B cell (primary cell): Measurements from ENCODE around the gene ACY1. TPM values are rescaled to one million over a fixed set of nuclear protein-coding genes. Genes with fewer than 3 reads are reported as not detected.

Experiments used
- ATAC-seq: fragments of 200-7000 bp; cut with Tn5 transposase; one replicate; pipeline ENCODE4 v1.10.0; 2021; ENCODE audit warnings: low read depth, mild to moderate bottlenecking, moderate number of reproducible peaks, moderate library complexity
- CTCF ChIA-PET: fragments of 350-600 bp; sonication (Branson Sonifier 250); formaldehyde crosslinking; loops from one replicate; lab custom pipeline; 2021; ENCODE audit warnings: antibody characterized with exemption, inconsistent platforms; lab: Charles Lee
- POLR2A ChIA-PET: fragments of 350-600 bp; sonication (Branson Sonifier 250); formaldehyde crosslinking; loops from one replicate; lab custom pipeline; 2021; ENCODE audit warnings: antibody characterized with exemption; lab: Charles Lee
- DNase-seq: peaks from one replicate; pipeline ENCODE4 v3.0.0; 2013
- H2AFZ ChIP-seq: 2 replicates; pipeline ENCODE4 v1.6.1; 2012; ENCODE audit warnings: mild to moderate bottlenecking, low read depth, low read length; ENCODE audit not compliant: insufficient read depth, poor library complexity, severe bottlenecking
- H3K27ac ChIP-seq, 2 donors: 1 replicate in 1 of 2; 2 replicates in 1 of 2; pipeline ENCODE4 v1.5.1; 2012 to 2013; ENCODE audit warnings: low read length in 2 of 2, mild to moderate bottlenecking in 2 of 2, moderate library complexity in 1 of 2
- H3K27me3 ChIP-seq, 4 experiments: fragments of 200-600 bp in 1 of 4; sonication (generic) in 1 of 4; replicated peaks in 1 of 4; 1 replicate in 2 of 4; 2 replicates in 2 of 4; pipeline versions ENCODE4 v1.6.1 to v1.7.0; 2013 to 2016; ENCODE audit warnings: low read length in 3 of 4, mild to moderate bottlenecking in 2 of 4, mixed read lengths in 1 of 4, moderate library complexity in 1 of 4; ENCODE audit not compliant: insufficient read depth in 4 of 4, control insufficient read depth in 3 of 4; ENCODE audit errors: control extremely low read depth in 1 of 4
- H3K36me3 ChIP-seq, 2 experiments: replicated peaks in 1 of 2; 1 replicate in 1 of 2; 2 replicates in 1 of 2; pipeline versions ENCODE4 v1.6.1 to v1.7.1; 2013; ENCODE audit warnings: low read length in 1 of 2; ENCODE audit not compliant: insufficient read depth in 2 of 2, control insufficient read depth in 1 of 2; ENCODE audit errors: control extremely low read depth in 1 of 2, extremely low read depth in 1 of 2
- H3K4me1 ChIP-seq, 2 donors: fragments of 200-600 bp in 1 of 2; sonication (generic) in 1 of 2; 1 replicate in 1 of 2; 2 replicates in 1 of 2; pipeline versions ENCODE4 v1.5.1 to v1.6.1; 2013 to 2017; ENCODE audit warnings: low read length in 2 of 2; ENCODE audit not compliant: control insufficient read depth in 2 of 2, insufficient read depth in 2 of 2
- H3K4me2 ChIP-seq: replicated peaks from 2 replicates; pipeline ENCODE3; 2012; ENCODE audit warnings: mild to moderate bottlenecking, low read depth, low read length; ENCODE audit not compliant: poor library complexity, severe bottlenecking
- H3K4me3 ChIP-seq, 5 experiments: fragments of 200-600 bp in 1 of 5; sonication (generic) in 1 of 5; 1 replicate in 3 of 5; 2 replicates in 2 of 5; pipeline versions ENCODE4 v1.5.1 to v1.7.0; 2011 to 2016; ENCODE audit warnings: low read length in 4 of 5, mild to moderate bottlenecking in 4 of 5, low read depth in 2 of 5, control low read depth in 1 of 5, moderate library complexity in 1 of 5; ENCODE audit not compliant: insufficient read depth in 1 of 5; ENCODE audit errors: control extremely low read depth in 1 of 5, extremely low read depth in 1 of 5
- H3K79me2 ChIP-seq: fragments of 200-600 bp; sonication (generic); one replicate; pipeline ENCODE4 v1.6.0; 2016; ENCODE audit warnings: low read length; ENCODE audit not compliant: control insufficient read depth, insufficient read depth
- H3K9ac ChIP-seq: fragments of 200-600 bp; sonication (generic); 2 replicates; pipeline ENCODE4 v1.6.1; 2017; ENCODE audit warnings: mild to moderate bottlenecking, low read length, moderate library complexity
- H3K9me3 ChIP-seq, 3 donors: one replicate each; pipeline versions ENCODE4 v1.6.1 to v1.7.1; 2013; ENCODE audit warnings: low read length in 2 of 3; ENCODE audit not compliant: control insufficient read depth in 2 of 3, insufficient read depth in 1 of 3; ENCODE audit errors: control extremely low read depth in 1 of 3
- H4K20me1 ChIP-seq: 2 replicates; pipeline ENCODE4 v1.6.0; 2012; ENCODE audit warnings: mild to moderate bottlenecking, low read length; ENCODE audit not compliant: insufficient read depth, control insufficient read depth, poor library complexity, severe bottlenecking
- H3K27ac Mint-ChIP-seq: one replicate; pipeline ENCODE4 v1.8.0; 2021; ENCODE audit warnings: mixed read lengths
- H3K27me3 Mint-ChIP-seq: one replicate; pipeline ENCODE4 v1.8.0; 2021; ENCODE audit warnings: mixed read lengths
- H3K4me1 Mint-ChIP-seq: one replicate; pipeline ENCODE4 v1.8.0; 2021; ENCODE audit warnings: mixed read lengths
- H3K4me3 Mint-ChIP-seq: one replicate; pipeline ENCODE4 v1.8.0; 2021; ENCODE audit warnings: mixed read lengths
- H3K9me3 Mint-ChIP-seq: one replicate; pipeline ENCODE4 v1.8.0; 2022; ENCODE audit warnings: mixed read lengths; ENCODE audit not compliant: insufficient read depth
- EZH2 ChIP-seq: IDR thresholded peaks from 2 replicates; pipeline ENCODE4 v1.6.1; 2012; ENCODE audit warnings: borderline replicate concordance, low read depth, mild to moderate bottlenecking, moderate library complexity, low read length; ENCODE audit not compliant: insufficient read depth, poor library complexity, severe bottlenecking
- WGBS: methylation state at CpG from one replicate; pipeline ENCODE4 v1.1.5; 2013; ENCODE audit warnings: missing lambda C conversion rate; ENCODE audit not compliant: insufficient coverage; 5-methylcytosine and 5-hydroxymethylcytosine counted together
- intact Hi-C: fragments of 100-400 bp; cut with micrococcal nuclease; formaldehyde crosslinking; loops from one replicate; pipeline ENCODE4 v1.10.0; 2022
- polyA plus RNA-seq: library from polyadenylated mRNA; depleted of rRNA; stranded (reverse); fragments of >200 nt; gene quantifications from 2 replicates; pipeline ENCODE4 v1.2.3, GENCODE V29; 2012
- total RNA-seq, 2 donors: library from RNA; stranded (reverse); fragments of 120-200 nt in 1 of 2; gene quantifications; 1 replicate in 1 of 2; 2 replicates in 1 of 2; pipeline versions ENCODE4 v1.2.3 to v1.2.4, GENCODE V29; 2013 to 2022
- TF ChIP-seq, protein P1 (sequence below): fragments of 200-600 bp; IDR thresholded peaks from one replicate; pipeline ENCODE4 v1.8.0; 2022; ENCODE audit warnings: antibody characterized with exemption, mild to moderate bottlenecking

Gene ACY1
- total and polyA plus RNA-seq, 2 donors (not counting 1 experiment from before 2014, with no cell fraction given), result 14.6 to 26.2 TPM

- POLR2A ChIA-PET, result no interaction called here
- Histone ChIP-seq H2AFZ (no peak overlapping the region), H3K27ac (no peak overlapping the region), H3K4me1 (no peaks in the 10 kb centered on the region), H3K36me3 (no peaks in the 10 kb centered on the region), H3K27me3 (peaks cover 0 to 3% (median 0%) of the 10 kb centered on the region in 4 experiments), H3K79me2 (no peaks in the 10 kb centered on the region), H4K20me1 (no peaks in the 10 kb centered on the region), H3K9ac (no peak overlapping the region), H3K4me3 (no peak overlapping the region), H3K4me2 (no peak overlapping the region), H3K9me3 (no peaks in the 10 kb centered on the region)
- peaks cover 3% of the 10 kb centered on the region for H3K27me3 Mint-ChIP-seq
- WGBS, result 88% methylated on average over 8 of the region's 8 CpGs
- no peak for DNase-seq
- H3K4me3 Mint-ChIP-seq, result no peak overlapping the region
- TF ChIP-seq EZH2, result no peak
- TF ChIP-seq, protein P1, sequence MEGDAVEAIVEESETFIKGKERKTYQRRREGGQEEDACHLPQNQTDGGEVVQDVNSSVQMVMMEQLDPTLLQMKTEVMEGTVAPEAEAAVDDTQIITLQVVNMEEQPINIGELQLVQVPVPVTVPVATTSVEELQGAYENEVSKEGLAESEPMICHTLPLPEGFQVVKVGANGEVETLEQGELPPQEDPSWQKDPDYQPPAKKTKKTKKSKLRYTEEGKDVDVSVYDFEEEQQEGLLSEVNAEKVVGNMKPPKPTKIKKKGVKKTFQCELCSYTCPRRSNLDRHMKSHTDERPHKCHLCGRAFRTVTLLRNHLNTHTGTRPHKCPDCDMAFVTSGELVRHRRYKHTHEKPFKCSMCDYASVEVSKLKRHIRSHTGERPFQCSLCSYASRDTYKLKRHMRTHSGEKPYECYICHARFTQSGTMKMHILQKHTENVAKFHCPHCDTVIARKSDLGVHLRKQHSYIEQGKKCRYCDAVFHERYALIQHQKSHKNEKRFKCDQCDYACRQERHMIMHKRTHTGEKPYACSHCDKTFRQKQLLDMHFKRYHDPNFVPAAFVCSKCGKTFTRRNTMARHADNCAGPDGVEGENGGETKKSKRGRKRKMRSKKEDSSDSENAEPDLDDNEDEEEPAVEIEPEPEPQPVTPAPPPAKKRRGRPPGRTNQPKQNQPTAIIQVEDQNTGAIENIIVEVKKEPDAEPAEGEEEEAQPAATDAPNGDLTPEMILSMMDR, result no peak
- intact Hi-C loops, result no loop called here
- CTCF ChIA-PET, result interaction anchor here (0.9 kb wide), 1 partner anchor 12 kb away, joined by 3 read pairs; no protein-coding TSS in a partner anchor
- H3K27ac Mint-ChIP-seq, result no peak overlapping the region
- no peak for ATAC-seq
- H3K9me3 Mint-ChIP-seq, result no peaks in the 10 kb centered on the region
- H3K4me1 Mint-ChIP-seq, result no peaks in the 10 kb centered on the region
These were observed 31.3 kb downstream of the ACY1 start for GRCh38 chr3:52014613-52015012.

DNA sequence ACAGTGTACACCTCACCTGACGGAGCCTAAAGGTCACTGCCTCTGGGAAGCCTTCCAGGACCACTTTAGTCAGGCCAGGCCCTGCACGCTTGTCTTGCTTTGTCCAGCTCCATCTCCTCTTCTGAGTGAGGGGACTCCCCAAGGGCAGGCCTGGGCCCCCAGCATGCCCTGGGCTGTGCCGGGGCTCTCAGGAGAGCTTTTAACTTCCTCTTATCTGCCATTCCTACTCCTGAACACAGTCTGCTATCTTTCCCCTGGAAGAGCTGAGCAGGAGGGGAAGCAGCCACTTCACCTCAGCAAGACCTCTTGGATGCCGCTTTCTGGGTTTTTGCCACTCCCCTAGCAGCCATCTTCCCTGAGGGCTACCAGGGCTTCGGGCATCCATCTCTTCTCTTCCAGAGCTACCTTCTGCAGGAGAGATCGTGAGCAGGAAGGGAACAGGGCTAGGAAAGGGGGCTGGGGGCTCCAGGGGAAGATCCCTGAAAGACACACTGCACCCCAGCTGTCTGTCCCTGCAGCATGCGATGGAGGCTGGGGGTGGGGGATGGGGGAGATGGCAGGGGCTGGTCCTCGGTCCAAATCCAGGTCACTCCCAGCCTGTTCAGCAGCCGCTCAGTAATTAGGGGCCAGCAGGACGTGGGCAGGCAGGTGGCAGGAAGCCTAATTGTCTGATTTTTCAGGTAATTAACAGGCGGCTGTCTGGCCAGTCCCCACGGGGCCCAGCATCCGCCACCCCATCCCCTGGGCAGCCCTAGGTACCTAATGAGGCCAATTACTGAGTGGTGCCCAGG, 32.3 kb downstream of the ACY1 start:
- 82% methylated on average over 11 of the region's 13 CpGs for WGBS
- H3K36me3 ChIP-seq, result no peaks in the 10 kb centered on the region
- POLR2A ChIA-PET, result no interaction called here
- H3K27ac ChIP-seq, result no peak overlapping the region
- H3K27me3 Mint-ChIP-seq, result peaks cover 3% of the 10 kb centered on the region
- DNase-seq, result no peak
- no peaks in the 10 kb centered on the region for H3K79me2 ChIP-seq
- H3K9ac ChIP-seq, result no peak overlapping the region
- intact Hi-C loops, result no loop called here
- H3K9me3 ChIP-seq, result no peaks in the 10 kb centered on the region
- H3K9me3 Mint-ChIP-seq, result no peaks in the 10 kb centered on the region
- H3K4me1 ChIP-seq, result no peaks in the 10 kb centered on the region
- H3K4me3 ChIP-seq, result no peak overlapping the region
- no peak overlapping the region for H2AFZ ChIP-seq
- CTCF ChIA-PET, result interaction anchor here (1.5 kb wide), 1 partner anchor 35 kb away, joined by 3 read pairs; no protein-coding TSS in a partner anchor
- peaks cover 0 to 3% (median 0%) of the 10 kb centered on the region in 4 experiments for H3K27me3 ChIP-seq
- TF ChIP-seq, protein P1, result no peak
- TF ChIP-seq EZH2, result no peak
- H4K20me1 ChIP-seq, result no peaks in the 10 kb centered on the region
- H3K27ac Mint-ChIP-seq, result no peak overlapping the region
- ATAC-seq, result no peak
- no peak overlapping the region for H3K4me3 Mint-ChIP-seq
- H3K4me2 ChIP-seq, result no peak overlapping the region
- no peaks in the 10 kb centered on the region for H3K4me1 Mint-ChIP-seq
